GM10248 (cell line): ENCODE results near the gene SLC66A2.

Source experiments
- CTCF ChIA-PET: fragments of 300-600 bp; sonication (Branson Sonifier 250); formaldehyde crosslinking; extraction: SDS; loops from one replicate; lab custom pipeline; 2021; ENCODE audit warnings: antibody characterized with exemption; lab: Yijun Ruan, JAX
- POLR2A ChIA-PET: fragments of 350-650 bp; sonication (Branson Sonifier 250); formaldehyde crosslinking; extraction: SDS; loops from one replicate; lab custom pipeline; 2020; ENCODE audit warnings: antibody characterized with exemption; lab: Yijun Ruan, JAX
- DNase-seq: peaks from one replicate; pipeline ENCODE4 v3.0.0; 2012; ENCODE audit errors: extremely low spot score
- CTCF ChIP-seq: IDR thresholded peaks from 2 replicates; pipeline ENCODE4 v1.5.1; 2012; ENCODE audit warnings: mild to moderate bottlenecking, low read depth; ENCODE audit errors: extremely low read depth, missing control alignments, control extremely low read depth

SLC66A2 gene

GRCh38 chr18:79973517-79973916, 22.1 kb upstream of the SLC66A2 start:
- CTCF ChIA-PET, result interaction anchor here (0.9 to 1.3 kb wide), 2 partner anchors 10 kb away, joined by 3 read pairs; no protein-coding TSS in a partner anchor
- TF ChIP-seq CTCF, result no peak
- DNase-seq, result no peak
- POLR2A ChIA-PET, result no interaction called here

- POLR2A ChIA-PET, result no interaction called here
- CTCF ChIA-PET, result interaction anchor here (1.0 to 1.2 kb wide), 4 partner anchors 9 to 185 kb away, joined by 3 to 6 read pairs (median 4); no protein-coding TSS in a partner anchor
- no peak for DNase-seq
- no peak for TF ChIP-seq CTCF
These were observed 21.3 kb upstream of the SLC66A2 start for GRCh38 chr18:79972720-79973119.

- TF ChIP-seq CTCF, result no peak
- POLR2A ChIA-PET, result no interaction called here
- CTCF ChIA-PET, result interaction anchor here (1.0 to 1.2 kb wide), 4 partner anchors 8 to 186 kb away, joined by 3 to 6 read pairs (median 4); no protein-coding TSS in a partner anchor
- no peak for DNase-seq
These were observed 20.5 kb upstream of the SLC66A2 start for GRCh38 chr18:79971986-79972385.

GRCh38 chr18:79971211-79971952, 19.9 kb upstream of the SLC66A2 start:
- ChIA-PET POLR2A (no interaction called here), CTCF (interaction anchor here (1.1 to 1.2 kb wide), 2 partner anchors 8 to 13 kb away, joined by 3 to 6 read pairs; no protein-coding TSS in a partner anchor)
- no peak for TF ChIP-seq CTCF
- no peak for DNase-seq

- POLR2A ChIA-PET, result no interaction called here
- CTCF ChIA-PET, result no interaction called here
- no peak for DNase-seq
These were observed 19.1 kb upstream of the SLC66A2 start for GRCh38 chr18:79970419-79971133.

More at GRCh38 chr18:79970419-79971133, 19.1 kb upstream of the SLC66A2 start:
- TF ChIP-seq CTCF, result no peak
